Fibroblast of pulmonary artery (primary cell): ENCODE data around the gene AFMID.

Experiments
- DNase-seq: peaks from one replicate; pipeline ENCODE4 v3.0.0-alpha.2; 2010; ENCODE audit warnings: low read depth
- H3K4me3 ChIP-seq: replicated peaks from 2 replicates; pipeline ENCODE4 v1.5.1; 2011; ENCODE audit warnings: low read depth, mild to moderate bottlenecking, control low read depth, low read length, moderate library complexity
- TF ChIP-seq, protein P1 (sequence below): IDR thresholded peaks from 2 replicates; pipeline ENCODE4 v1.5.1; 2011; ENCODE audit warnings: mild to moderate bottlenecking, control low read depth, low read length, inconsistent platforms; ENCODE audit errors: missing control alignments

The AFMID gene

DNA sequence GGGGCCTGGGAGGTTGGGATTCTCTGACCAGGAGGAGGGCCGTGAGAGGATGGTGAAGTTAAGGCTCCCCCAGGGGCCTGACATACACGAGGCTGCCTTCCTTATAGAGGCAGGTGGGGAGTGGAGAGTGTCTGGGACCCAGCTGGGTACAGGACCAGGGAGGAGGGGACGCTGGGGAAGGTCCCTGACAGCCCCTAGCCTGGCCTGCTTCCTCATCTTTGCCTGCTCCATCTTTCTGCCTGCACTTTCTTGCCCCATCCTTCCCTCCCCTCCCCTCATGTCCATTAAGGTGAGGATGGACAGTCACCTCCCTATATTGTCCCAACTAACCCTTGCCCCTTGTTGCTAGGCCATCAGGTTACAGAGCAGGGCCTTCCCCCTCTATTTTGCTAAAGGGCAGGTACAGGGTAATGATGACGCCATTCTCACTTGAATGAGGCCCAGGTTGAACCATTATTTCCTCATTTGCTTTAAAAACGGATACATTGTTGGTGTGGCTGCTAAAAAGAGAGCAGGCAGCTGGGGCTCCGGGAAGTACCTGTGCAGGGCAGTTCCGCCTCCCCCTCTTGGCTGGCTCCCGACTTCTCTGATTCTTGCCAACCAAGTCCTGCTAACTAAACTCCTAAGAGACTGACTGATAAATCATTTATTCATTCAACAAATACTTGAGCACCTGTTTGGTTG lies 39.7 kb upstream of the AFMID start:
- H3K4me3 ChIP-seq: no peak overlapping the region
- no peak for DNase-seq
- TF ChIP-seq, protein P1, sequence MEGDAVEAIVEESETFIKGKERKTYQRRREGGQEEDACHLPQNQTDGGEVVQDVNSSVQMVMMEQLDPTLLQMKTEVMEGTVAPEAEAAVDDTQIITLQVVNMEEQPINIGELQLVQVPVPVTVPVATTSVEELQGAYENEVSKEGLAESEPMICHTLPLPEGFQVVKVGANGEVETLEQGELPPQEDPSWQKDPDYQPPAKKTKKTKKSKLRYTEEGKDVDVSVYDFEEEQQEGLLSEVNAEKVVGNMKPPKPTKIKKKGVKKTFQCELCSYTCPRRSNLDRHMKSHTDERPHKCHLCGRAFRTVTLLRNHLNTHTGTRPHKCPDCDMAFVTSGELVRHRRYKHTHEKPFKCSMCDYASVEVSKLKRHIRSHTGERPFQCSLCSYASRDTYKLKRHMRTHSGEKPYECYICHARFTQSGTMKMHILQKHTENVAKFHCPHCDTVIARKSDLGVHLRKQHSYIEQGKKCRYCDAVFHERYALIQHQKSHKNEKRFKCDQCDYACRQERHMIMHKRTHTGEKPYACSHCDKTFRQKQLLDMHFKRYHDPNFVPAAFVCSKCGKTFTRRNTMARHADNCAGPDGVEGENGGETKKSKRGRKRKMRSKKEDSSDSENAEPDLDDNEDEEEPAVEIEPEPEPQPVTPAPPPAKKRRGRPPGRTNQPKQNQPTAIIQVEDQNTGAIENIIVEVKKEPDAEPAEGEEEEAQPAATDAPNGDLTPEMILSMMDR: no peak

DNA sequence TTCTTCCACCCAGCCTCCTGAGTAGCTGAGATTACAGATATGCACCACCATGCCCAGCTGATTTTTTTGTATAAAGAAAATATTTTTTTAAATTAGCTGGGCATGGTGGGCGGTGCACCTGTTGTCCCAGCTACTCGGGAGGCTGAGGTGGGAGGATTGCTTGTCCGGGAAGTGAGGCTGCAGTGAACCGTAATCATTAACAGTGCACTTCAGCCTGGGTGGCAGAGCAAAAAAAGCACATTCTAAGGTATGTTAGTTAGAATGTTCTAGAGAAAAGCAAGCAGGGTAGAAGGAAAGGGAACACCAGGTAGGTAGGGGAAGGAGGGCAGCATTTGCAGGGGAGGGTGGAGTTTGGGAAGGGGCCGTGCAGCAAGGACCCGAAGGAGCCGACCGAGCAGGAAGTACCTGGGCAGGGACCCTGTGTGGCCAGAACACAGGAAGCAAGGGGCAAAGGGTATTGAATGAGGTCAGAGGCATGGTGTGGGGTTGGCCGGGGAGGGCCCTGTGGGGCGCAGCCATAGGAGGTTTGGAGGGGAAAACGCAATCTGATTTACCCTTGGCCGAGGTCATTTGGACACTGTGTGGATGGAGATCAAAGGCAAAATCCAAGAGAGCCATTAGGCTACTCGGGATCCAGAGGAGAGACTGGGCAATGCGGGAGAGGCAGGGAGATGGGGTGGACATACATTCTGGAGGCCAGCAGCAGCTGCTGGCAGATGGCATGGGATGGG lies 38.7 kb upstream of the AFMID start:
- DNase-seq: no peak
- TF ChIP-seq, protein P1: no peak
- no peak overlapping the region for H3K4me3 ChIP-seq

DNA sequence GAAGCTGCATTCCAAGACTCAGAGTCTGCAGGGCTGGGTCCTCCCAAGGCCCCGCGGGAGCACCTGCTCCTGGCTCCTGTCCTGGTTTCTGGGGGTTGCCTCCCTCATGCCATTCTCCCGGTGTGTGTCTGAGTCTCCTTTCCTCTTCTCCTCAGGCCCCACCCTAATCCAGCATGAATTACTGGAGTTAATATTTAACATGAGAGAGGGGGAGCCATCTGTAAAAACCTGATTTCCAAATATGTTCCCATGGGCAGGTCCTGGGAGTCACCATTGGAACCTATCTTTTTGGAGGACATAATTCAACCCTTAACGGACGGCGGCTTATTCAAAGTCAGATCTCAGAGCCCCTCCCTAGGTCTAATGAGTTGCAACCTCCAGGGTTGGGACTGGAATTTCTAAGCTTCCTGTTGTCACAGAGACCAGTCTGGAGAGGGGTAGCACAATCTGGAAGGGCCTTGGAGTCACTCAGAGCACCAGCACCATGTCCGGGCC lies 35.6 kb upstream of the AFMID start:
- H3K4me3 ChIP-seq: no peak overlapping the region
- TF ChIP-seq, protein P1: no peak
- no peak for DNase-seq

DNA sequence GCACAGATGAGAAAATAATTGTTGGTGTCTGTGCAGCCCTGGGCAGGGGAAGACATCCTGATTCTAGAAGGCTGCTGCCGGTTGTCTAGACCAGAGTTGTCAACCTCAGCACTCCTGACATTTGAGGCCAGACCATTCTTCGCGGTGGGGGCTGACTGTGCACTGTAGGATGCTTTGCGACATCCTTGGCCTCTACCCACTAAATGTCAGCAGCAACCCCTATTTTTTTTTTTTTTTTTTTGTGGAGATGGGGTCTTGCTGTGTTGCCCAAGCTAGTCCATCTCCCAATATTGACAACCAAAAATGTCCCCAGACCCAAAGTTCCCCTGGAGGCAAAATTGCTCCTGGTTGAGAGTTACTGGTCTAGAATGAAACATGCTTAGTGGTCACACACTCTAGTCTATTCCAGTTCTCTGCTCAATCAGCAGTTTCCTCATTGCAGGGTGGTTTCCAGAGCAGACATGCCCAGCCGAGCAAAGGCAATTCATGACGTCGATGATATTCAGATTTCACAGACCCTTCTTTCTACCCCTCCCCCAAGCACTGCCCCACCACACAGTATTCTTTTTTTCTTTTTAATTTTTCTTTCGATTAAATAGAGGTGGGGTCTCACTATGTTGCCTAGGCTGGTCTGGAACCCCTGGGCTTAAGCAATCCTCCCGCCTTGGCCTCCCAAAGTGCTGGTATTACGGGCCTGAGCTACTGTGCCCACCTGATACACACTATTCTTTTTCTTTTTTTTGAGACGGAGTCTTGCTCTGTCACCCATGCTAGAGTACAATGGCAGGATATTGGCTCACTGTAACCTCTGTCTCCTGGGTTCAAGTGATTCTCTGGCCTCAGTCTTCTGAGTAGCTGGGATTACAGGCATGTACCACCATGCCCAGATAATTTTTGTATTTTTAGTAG lies 32.0 kb upstream of the AFMID start:
- no peak overlapping the region for H3K4me3 ChIP-seq
- no peak for DNase-seq
- TF ChIP-seq, protein P1: no peak

DNA sequence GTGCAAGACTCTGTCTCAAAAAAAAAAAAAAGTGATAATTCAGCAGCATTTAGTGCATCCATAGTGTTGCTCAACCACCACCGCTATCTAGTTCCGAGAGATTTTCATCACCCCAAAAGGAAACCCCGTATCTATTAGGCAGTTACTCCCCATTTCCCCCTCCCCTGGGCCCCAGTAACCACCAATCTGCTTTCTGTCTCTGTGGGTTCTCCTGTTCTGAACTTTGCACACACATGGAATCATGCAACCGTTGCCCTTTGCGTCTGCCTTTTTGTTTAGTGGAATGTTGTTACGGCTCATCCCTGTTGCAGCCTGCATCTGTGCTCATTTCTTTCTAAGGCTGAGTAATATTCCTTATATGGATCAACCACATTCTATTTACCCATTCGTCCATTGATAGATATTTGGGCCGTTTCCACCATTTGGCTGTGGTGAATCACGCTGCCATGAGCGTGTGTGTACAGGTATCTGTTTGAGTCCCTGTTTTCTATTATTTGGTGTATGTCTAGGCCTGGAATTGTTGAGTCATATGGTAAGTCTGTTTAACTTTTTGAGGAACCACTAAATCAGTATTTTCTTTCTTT lies 27.5 kb upstream of the AFMID start:
- DNase-seq: no peak
- TF ChIP-seq, protein P1: no peak
- no peak overlapping the region for H3K4me3 ChIP-seq

DNA sequence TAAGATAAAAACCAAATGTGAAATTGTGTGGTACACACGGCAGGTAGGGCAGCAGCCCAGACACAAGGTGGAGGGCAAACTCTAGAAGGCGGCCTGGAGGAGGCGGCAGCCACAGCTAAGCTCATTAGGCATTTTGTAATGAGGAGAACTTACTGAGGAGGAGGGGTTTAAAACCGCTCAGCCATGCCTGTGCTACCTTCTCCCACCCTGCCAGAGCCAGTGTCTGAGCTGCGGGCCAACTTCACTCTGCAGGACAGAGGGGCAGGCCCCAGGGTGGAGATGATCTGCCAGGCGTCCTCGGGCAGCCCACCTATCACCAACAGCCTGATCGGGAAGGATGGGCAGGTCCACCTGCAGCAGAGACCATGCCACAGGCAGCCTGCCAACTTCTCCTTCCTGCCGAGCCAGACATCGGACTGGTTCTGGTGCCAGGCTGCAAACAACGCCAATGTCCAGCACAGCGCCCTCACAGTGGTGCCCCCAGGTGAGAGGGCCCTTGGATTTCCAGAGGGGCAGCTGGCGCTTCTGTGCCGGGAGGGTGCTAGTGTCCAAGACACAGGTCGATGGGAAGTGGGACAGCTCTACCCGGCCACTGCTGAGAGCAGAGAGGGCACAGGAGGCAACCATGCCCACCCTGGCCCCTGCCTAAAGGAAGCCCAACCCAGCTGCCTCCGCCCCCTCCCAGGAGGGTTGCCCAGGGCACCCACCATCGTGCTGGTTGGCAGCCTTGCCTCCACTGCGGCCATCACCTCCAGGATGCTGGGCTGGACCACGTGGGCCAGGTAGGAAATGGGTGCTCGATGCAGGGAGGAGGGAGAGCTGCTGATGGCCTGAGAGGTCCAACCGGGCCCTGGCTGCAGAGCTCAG lies 23.0 kb upstream of the AFMID start:
- no peak overlapping the region for H3K4me3 ChIP-seq
- no peak for DNase-seq
- TF ChIP-seq, protein P1: no peak
